Stimulated activated CD4-positive, alpha-beta T cell treated with anti-CD3 and anti-CD28 coated beads, Interleukin-1b, Interleukin-23, amount 100 ng/mL, for 1 hour (primary cell): ENCODE results near the gene PKP1.

Source experiments
- DNase-seq, 2 donors: peaks; one replicate each; pipeline ENCODE4 v3.0.0-alpha.2; 2020; ENCODE audit warnings: low read depth in 2 of 2

PKP1 gene

DNA sequence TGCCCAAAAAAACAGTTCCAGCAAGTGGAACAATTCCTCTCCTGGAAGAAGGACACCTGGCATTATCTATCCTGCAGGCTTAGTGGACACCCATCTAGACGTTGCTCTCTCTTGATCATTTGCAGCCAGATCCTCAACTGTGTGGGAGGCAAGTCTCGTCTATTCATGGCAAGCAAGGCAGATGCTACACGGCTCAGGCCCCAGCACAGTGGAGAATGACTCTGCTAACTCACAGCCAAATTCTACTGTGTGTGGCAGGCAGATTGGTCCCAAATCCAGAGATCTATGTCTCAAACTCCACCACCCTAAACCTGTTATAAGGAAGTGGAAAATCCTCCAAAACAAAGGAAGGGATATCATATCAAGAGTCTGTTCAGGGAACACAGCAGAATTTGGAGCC is 87.2 kb downstream of the PKP1 start:
- no peak for DNase-seq

DNA sequence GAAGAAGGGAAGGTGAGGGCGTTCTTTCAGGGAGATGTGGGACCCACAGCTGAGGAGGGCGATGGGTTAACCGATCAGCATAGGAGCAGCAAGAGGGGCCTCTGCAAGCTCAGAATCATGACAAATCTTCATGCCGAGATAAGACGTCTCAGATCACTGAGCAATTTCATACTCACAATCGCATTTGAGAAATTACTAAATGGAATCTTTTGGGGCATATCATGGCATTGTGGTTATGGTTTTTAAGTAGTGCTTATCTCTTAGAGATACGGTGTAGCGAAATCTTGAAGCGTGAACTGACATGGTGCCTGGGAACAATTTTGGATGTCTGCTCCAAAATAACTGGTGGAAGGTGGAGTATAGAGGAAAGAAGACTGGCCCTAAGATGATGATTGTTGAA is 88.0 kb downstream of the PKP1 start:
- no peak for DNase-seq

DNA sequence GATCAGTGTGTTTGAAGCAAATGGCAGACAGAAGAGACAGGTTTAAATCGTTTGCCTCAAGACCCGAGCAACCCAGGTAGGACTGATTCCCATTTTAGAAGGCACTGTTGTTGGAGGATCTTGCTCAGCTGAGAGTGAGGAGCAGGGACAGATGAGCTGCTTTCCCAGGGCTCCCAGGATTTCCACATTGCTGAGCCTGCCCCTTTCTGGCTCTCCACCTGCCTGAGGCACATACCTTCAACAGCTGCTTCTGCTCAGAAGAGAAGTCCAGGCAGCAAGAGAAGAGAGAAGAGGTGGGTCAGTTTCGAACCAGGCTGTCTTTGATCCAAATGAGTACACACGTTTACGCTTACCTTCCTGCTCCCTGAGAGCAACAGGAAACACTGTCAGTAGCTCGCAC is 88.5 kb downstream of the PKP1 start:
- no peak for DNase-seq

DNA sequence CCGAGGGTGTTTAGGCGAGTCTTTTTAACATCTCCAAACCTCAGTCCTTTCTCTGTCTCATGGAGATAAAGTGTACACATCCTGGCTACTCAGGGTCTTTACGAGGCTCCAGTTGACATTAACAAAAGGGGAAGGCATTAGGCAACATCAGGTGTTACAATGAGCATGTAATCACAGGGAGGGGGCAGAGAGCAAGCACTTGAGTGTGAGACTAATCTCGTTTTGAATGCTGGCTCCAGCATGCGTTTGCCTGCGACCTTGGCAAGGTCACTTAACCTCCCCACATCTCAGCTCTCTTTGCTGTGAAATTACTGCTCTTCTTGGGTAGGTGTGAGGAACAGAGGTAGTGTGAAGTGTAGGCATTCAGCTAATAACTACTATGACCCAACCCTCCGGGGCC is 91.1 kb downstream of the PKP1 start:
- no peak for DNase-seq

DNA sequence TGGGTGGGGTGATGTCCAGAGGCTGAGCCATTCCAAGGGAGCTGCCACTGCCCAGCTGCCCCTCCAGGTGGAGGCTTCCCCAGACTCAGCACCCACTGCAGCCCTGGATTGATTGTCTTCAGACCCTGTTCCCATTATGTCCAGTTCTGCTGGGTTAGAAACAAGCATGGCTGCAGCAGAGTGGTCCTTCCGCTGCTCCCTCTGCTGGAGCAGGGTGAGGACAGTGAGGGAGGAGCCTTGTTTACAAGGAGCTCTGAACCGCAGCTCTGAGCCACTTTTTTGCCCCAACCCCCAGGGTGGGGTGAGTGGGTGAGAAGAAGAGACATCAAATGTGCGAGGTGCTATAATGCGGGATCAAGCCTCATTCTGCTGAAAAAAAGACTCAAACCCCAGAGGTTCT is 91.9 kb downstream of the PKP1 start:
- no peak for DNase-seq

DNA sequence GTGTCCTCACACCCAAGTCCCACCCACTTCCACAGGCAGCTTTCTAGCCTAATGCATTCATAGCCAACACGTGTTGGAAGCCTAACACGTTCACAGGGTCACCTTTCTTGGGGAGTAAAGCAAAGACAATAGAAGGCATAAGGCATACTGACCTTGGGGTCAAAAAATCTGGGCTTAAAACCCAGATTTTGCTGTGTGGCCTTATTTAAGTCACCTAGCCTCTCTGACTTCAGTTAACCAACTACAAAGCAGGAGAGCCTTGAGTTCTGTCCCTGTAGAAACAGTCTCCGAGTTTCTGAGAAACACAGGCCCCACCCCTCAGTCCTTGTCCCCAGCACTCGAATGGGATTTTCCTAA is 92.8 kb downstream of the PKP1 start:
- DNase-seq, result no peak

DNA sequence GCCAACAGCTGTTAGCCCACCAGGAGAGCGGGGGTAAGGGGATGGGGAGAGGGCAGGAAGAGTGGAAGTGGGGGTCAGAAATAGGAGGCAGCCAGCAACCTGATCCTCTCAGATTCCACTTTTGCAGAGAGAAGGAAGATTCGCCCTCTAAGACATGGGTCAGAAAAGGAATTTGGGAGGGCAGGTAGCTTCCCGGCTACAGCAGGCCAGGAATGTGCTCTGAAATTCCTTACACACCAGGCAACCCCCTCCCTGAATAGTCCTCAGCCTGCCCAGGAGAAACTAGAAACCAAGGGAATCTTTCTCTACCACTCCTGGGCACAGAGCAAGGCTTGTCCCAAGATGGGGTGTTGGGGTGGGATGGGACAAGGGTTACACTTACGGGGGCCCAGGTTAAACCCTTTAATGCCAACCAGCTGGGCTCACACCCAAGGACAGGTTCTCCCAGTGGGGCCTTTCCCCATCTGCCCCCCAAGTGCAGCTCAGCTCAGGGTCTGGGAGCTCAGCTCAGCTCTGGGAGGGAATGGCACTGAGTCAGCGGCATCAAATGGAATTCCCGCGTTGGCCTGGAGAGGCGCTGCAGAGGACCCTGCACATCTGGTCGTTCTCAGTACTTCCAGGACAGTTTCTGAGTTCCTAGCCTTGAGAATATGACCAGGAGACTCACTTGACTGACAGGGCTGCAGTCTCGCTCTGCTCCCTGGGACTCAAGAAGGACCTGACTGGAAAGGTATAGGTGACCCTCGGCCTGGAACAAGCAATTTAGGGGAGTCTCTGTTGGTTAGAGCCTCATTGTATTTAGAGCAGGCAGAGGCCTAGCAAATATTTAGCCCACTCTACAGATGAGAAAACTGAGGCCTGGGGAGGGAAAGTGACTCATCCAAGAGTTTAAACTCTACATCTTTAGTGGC is 93.4 kb downstream of the PKP1 start:
- no peak for DNase-seq

DNA sequence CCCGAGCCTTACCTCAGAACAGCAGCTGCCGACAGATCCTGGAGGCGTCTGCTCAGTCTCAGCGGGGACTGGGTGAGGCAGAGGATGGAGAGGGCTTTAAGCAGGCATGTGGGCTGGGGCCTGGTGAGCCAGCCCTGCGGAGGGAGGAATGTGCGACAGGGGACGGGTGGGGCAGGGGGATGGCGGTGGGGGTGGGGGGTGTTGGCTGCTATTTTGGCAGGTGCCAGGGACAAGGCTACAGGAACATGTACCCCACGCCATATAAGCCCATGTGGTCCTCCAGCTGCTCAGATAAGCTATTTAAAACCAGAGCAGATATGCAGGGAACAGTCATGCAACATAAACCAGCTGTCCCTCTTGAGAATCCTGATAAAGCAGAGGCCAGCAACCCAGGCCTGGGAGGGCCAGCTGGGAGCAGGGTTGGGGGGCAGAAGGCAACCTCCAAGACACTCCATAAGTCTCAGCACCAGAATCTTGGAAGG is 94.3 kb downstream of the PKP1 start, which contains the start of gene TNNT2:
TNNT2 (minus strand) TSS at position 70 of the 482 bp plus-strand sequence. CDS start 4,426 bp downstream, outside the sequence.
- no peak for DNase-seq

DNA sequence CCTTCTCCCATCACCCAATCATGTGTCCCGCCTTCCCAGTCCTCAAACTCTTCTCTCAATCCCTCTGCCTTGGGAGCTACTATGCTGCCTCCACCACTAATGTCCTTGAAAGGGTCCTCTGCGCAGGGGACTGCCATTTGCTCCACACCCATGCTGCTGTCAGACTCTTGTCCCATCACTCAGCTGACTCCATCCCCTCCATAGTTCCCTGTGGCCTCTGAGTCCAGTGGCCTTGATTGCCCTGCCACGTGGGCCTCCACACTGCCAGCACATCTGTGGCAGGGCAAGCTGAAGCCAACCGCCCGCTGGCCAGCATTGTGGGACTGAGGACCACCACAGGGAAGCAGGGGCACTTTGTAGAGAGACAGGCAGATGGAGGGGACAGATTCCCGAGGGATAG is 95.5 kb downstream of the PKP1 start:
- DNase-seq, result no peak

DNA sequence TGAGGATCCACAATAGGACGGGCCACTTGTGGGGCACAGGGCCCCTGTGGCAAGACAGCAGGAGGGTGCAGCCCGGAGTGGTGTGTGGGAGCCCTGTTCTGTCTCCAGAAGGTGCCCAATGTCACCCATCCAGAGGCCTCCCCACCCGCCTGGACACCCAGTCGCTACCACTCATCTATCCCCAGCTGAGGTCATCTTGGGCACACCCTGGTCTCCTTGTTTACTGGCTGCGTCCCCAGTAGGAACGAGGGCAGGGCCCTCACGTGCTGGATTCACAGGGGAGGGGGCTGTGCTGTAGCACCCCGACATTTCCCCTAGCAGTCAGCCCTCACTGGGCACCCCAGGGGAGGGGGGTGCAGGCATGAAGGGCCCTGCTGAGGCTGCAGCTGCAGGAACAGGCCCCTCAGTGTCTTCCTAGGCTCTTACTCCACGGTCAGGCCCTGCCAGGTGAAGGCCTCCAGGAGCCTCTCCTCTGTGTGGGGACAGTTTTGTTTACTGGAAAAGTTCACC is 96.5 kb downstream of the PKP1 start:
- no peak for DNase-seq

DNA sequence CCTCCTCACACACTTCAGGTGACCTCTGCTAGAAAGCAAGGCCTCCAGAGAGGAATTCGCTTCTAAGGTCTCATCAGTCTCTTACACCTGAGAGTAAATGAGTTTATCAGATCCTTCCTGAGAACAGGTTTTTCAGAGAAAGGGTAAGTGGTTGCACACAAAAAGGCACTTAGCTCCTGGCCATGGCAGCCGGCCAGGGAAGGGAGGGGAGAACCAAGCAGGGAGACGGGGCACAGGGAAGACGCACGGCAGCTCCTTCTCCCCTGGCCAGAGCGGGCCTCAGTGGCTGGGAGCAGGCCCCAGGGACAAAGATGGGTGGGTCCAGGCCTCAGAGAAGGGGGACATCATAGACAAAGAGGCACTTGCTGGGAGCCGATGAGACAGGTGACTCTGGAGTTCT is 97.8 kb downstream of the PKP1 start:
- DNase-seq, result no peak
